Liver (tissue), 9 donors: ENCODE data around the gene ZNF622. TPM values are rescaled to one million over a fixed set of nuclear protein-coding genes. Genes with fewer than 3 reads are reported as not detected.

Experiments used
- DNase-seq: peaks from one replicate; pipeline ENCODE4 v3.0.0-alpha.2; 2017; ENCODE audit warnings: low spot score
- H3K27ac ChIP-seq, 2 donors: one replicate each; pipeline ENCODE4 v1.7.0; 2013; ENCODE audit warnings: inconsistent platforms in 2 of 2, low read length in 2 of 2, control low read depth in 1 of 2, low read depth in 1 of 2, mild to moderate bottlenecking in 1 of 2
- H3K27me3 ChIP-seq, 4 donors: one replicate each; pipeline versions ENCODE4 v1.6.1 to v1.7.0; 2013; ENCODE audit warnings: low read length in 3 of 4, inconsistent platforms in 1 of 4, mild to moderate bottlenecking in 1 of 4, moderate library complexity in 1 of 4; ENCODE audit not compliant: control insufficient read depth in 4 of 4, insufficient read depth in 4 of 4
- H3K36me3 ChIP-seq, 4 donors: one replicate each; pipeline versions ENCODE4 v1.6.1 to v1.7.0; 2013; ENCODE audit warnings: low read length in 3 of 4, mild to moderate bottlenecking in 3 of 4, low read depth in 1 of 4, moderate library complexity in 1 of 4; ENCODE audit not compliant: control insufficient read depth in 4 of 4, insufficient read depth in 3 of 4
- H3K4me1 ChIP-seq, 4 donors: one replicate each; pipeline versions ENCODE4 v1.6.1 to v1.7.0; 2013; ENCODE audit warnings: low read length in 3 of 4, mild to moderate bottlenecking in 3 of 4, moderate library complexity in 1 of 4; ENCODE audit not compliant: control insufficient read depth in 4 of 4, insufficient read depth in 4 of 4
- H3K4me3 ChIP-seq, 3 donors: one replicate each; pipeline versions ENCODE4 v1.6.1 to v1.7.0; 2013; ENCODE audit warnings: low read length in 3 of 3, control low read depth in 1 of 3, low read depth in 1 of 3, mild to moderate bottlenecking in 1 of 3
- H3K9ac ChIP-seq, 2 donors: one replicate each; pipeline ENCODE4 v1.7.0; 2013; ENCODE audit warnings: low read length in 2 of 2, mild to moderate bottlenecking in 2 of 2, moderate library complexity in 2 of 2, control low read depth in 1 of 2, low read depth in 1 of 2
- H3K9me3 ChIP-seq, 4 donors: one replicate each; pipeline versions ENCODE4 v1.6.1 to v1.7.0; 2013; ENCODE audit warnings: low read length in 3 of 4; ENCODE audit not compliant: control insufficient read depth in 4 of 4
- EGR1 ChIP-seq, 2 donors: IDR thresholded peaks; 2 replicates each; pipeline ENCODE4 v1.6.1; 2016 to 2018; ENCODE audit warnings: antibody characterized with exemption in 2 of 2, low read depth in 2 of 2
- FOXA1 ChIP-seq: IDR thresholded peaks from 2 replicates; pipeline ENCODE4 v1.6.1; 2016; ENCODE audit warnings: antibody characterized with exemption
- FOXA2 ChIP-seq: IDR thresholded peaks from 2 replicates; pipeline ENCODE4 v1.6.1; 2016; ENCODE audit warnings: antibody characterized with exemption
- GABPA ChIP-seq, 2 donors: IDR thresholded peaks in 1 of 2; conservative IDR thresholded peaks in 1 of 2; 2 replicates each; pipeline ENCODE4 v1.6.1; 2016; ENCODE audit warnings: antibody characterized with exemption in 2 of 2, mild to moderate bottlenecking in 1 of 2, moderate library complexity in 1 of 2
- HNF4A ChIP-seq, 2 donors: conservative IDR thresholded peaks; 2 replicates each; pipeline ENCODE4 v1.6.1; 2016; ENCODE audit warnings: antibody characterized with exemption in 2 of 2, mild to moderate bottlenecking in 2 of 2
- HNF4G ChIP-seq: IDR thresholded peaks from 2 replicates; pipeline ENCODE4 v1.6.1; 2016; ENCODE audit warnings: antibody characterized with exemption
- JUND ChIP-seq, 2 donors: IDR thresholded peaks; 2 replicates each; pipeline ENCODE4 v1.6.1; 2016; ENCODE audit warnings: antibody characterized with exemption in 2 of 2
- NR2F2 ChIP-seq: IDR thresholded peaks from 2 replicates; pipeline ENCODE4 v1.6.1; 2016; ENCODE audit warnings: antibody characterized with exemption
- RAD21 ChIP-seq, 2 donors: IDR thresholded peaks; 2 replicates each; pipeline ENCODE4 v1.6.1; 2016; ENCODE audit warnings: antibody characterized with exemption in 2 of 2, mild to moderate bottlenecking in 2 of 2
- RXRA ChIP-seq, 2 donors: IDR thresholded peaks; 2 replicates each; pipeline ENCODE4 v1.6.1; 2017 to 2018; ENCODE audit warnings: antibody characterized with exemption in 2 of 2, mild to moderate bottlenecking in 1 of 2
- SP1 ChIP-seq: IDR thresholded peaks from 2 replicates; pipeline ENCODE4 v1.6.1; 2018; ENCODE audit warnings: antibody characterized with exemption, mild to moderate bottlenecking
- TAF1 ChIP-seq: conservative IDR thresholded peaks from 2 replicates; pipeline ENCODE4 v1.6.1; 2016; ENCODE audit warnings: antibody characterized with exemption, mild to moderate bottlenecking
- YY1 ChIP-seq: IDR thresholded peaks from 2 replicates; pipeline ENCODE4 v1.6.1; 2016; ENCODE audit warnings: antibody characterized with exemption, mild to moderate bottlenecking
- ZBTB33 ChIP-seq: IDR thresholded peaks from 2 replicates; pipeline ENCODE4 v1.6.1; 2016; ENCODE audit warnings: antibody characterized with exemption
- WGBS: extraction: QIAGEN DNeasy Blood & Tissue Kit; methylation state at CpG from one replicate; pipeline ENCODE4 v1.1.7; 2013; 5-methylcytosine and 5-hydroxymethylcytosine counted together
- polyA plus RNA-seq, 2 donors: library from polyadenylated mRNA; stranded (reverse) in 1 of 2; unstranded in 1 of 2; fragments of 200-250 nt in 1 of 2; fragments of >200 nt in 1 of 2; fragmentation: Nextera tagmentation in 1 of 2; extraction: Ambion mirVana in 1 of 2; gene quantifications; one replicate each; pipeline versions ENCODE4 v1.2.1 to v1.2.3, GENCODE V29; 2013 to 2015
- total RNA-seq, 2 donors: library from RNA; depleted of rRNA; stranded (reverse); fragments of >200 nt; gene quantifications; one replicate each; pipeline ENCODE4 v1.2.3, GENCODE V29; 2014
- TF ChIP-seq, protein P1 (sequence below): IDR thresholded peaks from 2 replicates; pipeline ENCODE4 v1.6.1; 2016; ENCODE audit warnings: antibody characterized with exemption, mild to moderate bottlenecking
- TF ChIP-seq, protein P2 (sequence below): IDR thresholded peaks from 2 replicates; pipeline ENCODE4 v1.6.1; 2016; ENCODE audit warnings: antibody characterized with exemption
- TF ChIP-seq, protein P3 (sequence below): fragments of 150-350 bp; IDR thresholded peaks from 2 replicates; pipeline ENCODE4 v1.5.1; 2017; ENCODE audit warnings: improper control_type of control experiment, low read depth, low read length; ENCODE audit not compliant: missing input control
- TF ChIP-seq, protein P4 (sequence below): IDR thresholded peaks from 2 replicates; pipeline ENCODE4 v1.6.1; 2016; ENCODE audit warnings: antibody characterized with exemption
- donor health status: healthy.
- donor health status: healthy.
- donor health status: healthy.
- donor health status: healthy.
- donor health status: healthy.

Gene ZNF622
- total and polyA plus RNA-seq, 4 donors = 12.8 to 18.7 (median 16.4) TPM

DNA sequence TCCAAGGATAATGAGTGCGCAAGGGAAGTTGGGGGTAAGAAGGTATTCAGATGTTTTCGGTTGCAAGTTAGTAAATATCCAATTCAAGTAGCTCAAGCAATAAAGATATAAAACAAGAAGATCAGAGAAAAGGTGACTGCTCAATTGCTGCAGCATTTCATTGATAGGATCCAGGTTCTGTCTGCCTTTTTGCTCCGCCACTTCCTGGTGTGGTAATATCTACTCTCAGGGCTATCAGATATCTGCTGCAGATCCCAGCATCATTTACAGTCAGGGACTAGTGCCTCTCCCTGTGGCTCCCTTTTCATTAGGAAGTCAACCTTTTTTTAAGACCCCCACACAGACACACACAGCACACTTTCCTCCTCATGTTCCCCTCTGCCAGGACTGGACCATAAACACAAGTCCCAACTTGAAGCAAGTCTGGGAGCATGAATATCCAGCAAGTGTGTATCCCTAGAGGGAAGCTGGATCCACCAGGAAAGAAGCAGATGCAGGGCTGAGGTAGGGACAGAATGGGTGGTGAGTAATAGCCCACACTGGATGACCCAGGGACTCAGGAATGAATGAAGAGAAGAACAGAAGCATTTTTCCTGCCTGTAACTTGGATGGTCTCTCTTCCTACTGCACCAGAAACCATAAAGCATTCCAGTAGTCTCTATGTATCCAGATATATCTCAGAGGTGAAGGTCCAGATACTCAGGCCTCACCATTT is 53.7 kb downstream of the ZNF622 start:
- Histone ChIP-seq H3K9ac (no peak overlapping the region), H3K27me3 (peaks cover 0 to 2% (median 0%) of the 10 kb centered on the region in 4 donors), H3K4me1 (no peaks in the 10 kb centered on the region), H3K9me3 (no peaks in the 10 kb centered on the region), H3K36me3 (no peaks in the 10 kb centered on the region), H3K27ac (no peak overlapping the region), H3K4me3 (no peak overlapping the region)
- 85% methylated on average over 3 of the region's 3 CpGs for WGBS
- no peak for DNase-seq
- TF ChIP-seq, protein P1, sequence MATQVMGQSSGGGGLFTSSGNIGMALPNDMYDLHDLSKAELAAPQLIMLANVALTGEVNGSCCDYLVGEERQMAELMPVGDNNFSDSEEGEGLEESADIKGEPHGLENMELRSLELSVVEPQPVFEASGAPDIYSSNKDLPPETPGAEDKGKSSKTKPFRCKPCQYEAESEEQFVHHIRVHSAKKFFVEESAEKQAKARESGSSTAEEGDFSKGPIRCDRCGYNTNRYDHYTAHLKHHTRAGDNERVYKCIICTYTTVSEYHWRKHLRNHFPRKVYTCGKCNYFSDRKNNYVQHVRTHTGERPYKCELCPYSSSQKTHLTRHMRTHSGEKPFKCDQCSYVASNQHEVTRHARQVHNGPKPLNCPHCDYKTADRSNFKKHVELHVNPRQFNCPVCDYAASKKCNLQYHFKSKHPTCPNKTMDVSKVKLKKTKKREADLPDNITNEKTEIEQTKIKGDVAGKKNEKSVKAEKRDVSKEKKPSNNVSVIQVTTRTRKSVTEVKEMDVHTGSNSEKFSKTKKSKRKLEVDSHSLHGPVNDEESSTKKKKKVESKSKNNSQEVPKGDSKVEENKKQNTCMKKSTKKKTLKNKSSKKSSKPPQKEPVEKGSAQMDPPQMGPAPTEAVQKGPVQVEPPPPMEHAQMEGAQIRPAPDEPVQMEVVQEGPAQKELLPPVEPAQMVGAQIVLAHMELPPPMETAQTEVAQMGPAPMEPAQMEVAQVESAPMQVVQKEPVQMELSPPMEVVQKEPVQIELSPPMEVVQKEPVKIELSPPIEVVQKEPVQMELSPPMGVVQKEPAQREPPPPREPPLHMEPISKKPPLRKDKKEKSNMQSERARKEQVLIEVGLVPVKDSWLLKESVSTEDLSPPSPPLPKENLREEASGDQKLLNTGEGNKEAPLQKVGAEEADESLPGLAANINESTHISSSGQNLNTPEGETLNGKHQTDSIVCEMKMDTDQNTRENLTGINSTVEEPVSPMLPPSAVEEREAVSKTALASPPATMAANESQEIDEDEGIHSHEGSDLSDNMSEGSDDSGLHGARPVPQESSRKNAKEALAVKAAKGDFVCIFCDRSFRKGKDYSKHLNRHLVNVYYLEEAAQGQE = no peak
- TF ChIP-seq, protein P2, sequence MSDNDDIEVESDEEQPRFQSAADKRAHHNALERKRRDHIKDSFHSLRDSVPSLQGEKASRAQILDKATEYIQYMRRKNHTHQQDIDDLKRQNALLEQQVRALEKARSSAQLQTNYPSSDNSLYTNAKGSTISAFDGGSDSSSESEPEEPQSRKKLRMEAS = no peak
- TF ChIP-seq HNF4A (conservative IDR thresholded peaks at IDR 0.05) (no peak), EGR1 (IDR thresholded peaks at IDR 0.05; ENCODE audit: low read depth in 2 of 2) (no peak), YY1 (no peak), NR2F2 (no peak), ZBTB33 (no peak), HNF4G (no peak), RAD21 (IDR thresholded peaks at IDR 0.05) (no peak), GABPA (IDR thresholded peaks at IDR 0.05 in 1 of 2, conservative IDR thresholded peaks at IDR 0.05 in 1 of 2) (no peak), FOXA2 (no peak), TAF1 (no peak), RXRA (IDR thresholded peaks at IDR 0.05) (no peak), FOXA1 (no peak), JUND (IDR thresholded peaks at IDR 0.05) (no peak), SP1 (no peak)
- TF ChIP-seq, protein P3, sequence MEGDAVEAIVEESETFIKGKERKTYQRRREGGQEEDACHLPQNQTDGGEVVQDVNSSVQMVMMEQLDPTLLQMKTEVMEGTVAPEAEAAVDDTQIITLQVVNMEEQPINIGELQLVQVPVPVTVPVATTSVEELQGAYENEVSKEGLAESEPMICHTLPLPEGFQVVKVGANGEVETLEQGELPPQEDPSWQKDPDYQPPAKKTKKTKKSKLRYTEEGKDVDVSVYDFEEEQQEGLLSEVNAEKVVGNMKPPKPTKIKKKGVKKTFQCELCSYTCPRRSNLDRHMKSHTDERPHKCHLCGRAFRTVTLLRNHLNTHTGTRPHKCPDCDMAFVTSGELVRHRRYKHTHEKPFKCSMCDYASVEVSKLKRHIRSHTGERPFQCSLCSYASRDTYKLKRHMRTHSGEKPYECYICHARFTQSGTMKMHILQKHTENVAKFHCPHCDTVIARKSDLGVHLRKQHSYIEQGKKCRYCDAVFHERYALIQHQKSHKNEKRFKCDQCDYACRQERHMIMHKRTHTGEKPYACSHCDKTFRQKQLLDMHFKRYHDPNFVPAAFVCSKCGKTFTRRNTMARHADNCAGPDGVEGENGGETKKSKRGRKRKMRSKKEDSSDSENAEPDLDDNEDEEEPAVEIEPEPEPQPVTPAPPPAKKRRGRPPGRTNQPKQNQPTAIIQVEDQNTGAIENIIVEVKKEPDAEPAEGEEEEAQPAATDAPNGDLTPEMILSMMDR = no peak
- TF ChIP-seq, protein P4, sequence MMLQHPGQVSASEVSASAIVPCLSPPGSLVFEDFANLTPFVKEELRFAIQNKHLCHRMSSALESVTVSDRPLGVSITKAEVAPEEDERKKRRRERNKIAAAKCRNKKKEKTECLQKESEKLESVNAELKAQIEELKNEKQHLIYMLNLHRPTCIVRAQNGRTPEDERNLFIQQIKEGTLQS = no peak
